K562 (cell line): ENCODE data around the gene PRR23E. TPM values are rescaled to one million over a fixed set of nuclear protein-coding genes. Genes with fewer than 3 reads are reported as not detected.

Source experiments
- ATAC-seq: fragments of 200-7000 bp; cut with Tn5 transposase; 3 replicates; pipeline ENCODE4 v1.9.1; 2020; ENCODE audit warnings: moderate library complexity
- BruUV-seq: library from RNA; stranded (reverse); fragments of 400-500 nt; replicated peaks from 2 replicates; lab custom pipeline; 2021; lab: Mats Ljungman, UMichigan
- CTCF ChIA-PET: fragments of 300-600 bp; formaldehyde crosslinking; extraction: SDS; loops from one replicate; lab custom pipeline; 2021; ENCODE audit warnings: low intra/inter-chr PET ratio; lab: Yijun Ruan, JAX
- POLR2A ChIA-PET: fragments of 300-600, 350-650 bp; sonication (Branson Sonifier 250); formaldehyde crosslinking; extraction: SDS; loops from one replicate; lab custom pipeline; 2021; ENCODE audit warnings: antibody characterized with exemption, inconsistent platforms; lab: Yijun Ruan, JAX
- DNase-seq, 4 experiments: peaks; one replicate each; pipeline versions ENCODE4 v3.0.0 to v3.0.0-alpha.2; 2011 to 2018; ENCODE audit warnings: low spot score in 3 of 4, mixed read lengths in 3 of 4; ENCODE audit errors: extremely low read depth in 1 of 4
- FAIRE-seq: peaks from 2 replicates; lab custom pipeline; 2011; peaks lifted over from hg19 to GRCh38; lab: Jason Lieb, UNC
- H2AFZ ChIP-seq: 2 replicates; pipeline ENCODE4 v1.6.0; 2011; ENCODE audit warnings: low read depth, low read length, control low read depth, inconsistent platforms
- H3K27ac ChIP-seq: fragments of 200-600 bp; 3 replicates; pipeline ENCODE4 v1.8.0; 2011; ENCODE audit warnings: low read depth, mild to moderate bottlenecking, control low read depth, inconsistent platforms, low read length, moderate library complexity, mixed read lengths; ENCODE audit errors: extremely low read depth
- H3K27me3 ChIP-seq, 2 experiments: fragments of 300-600 bp in 1 of 2; 2 replicates in 1 of 2; 3 replicates in 1 of 2; pipeline versions ENCODE4 v1.6.0 to v1.8.0; 2011; ENCODE audit warnings: inconsistent platforms in 2 of 2, low read length in 2 of 2, mild to moderate bottlenecking in 1 of 2, mixed read lengths in 1 of 2, moderate library complexity in 1 of 2; ENCODE audit not compliant: control insufficient read depth in 2 of 2, insufficient read depth in 2 of 2
- H3K36me3 ChIP-seq: fragments of 300-600 bp; 3 replicates; pipeline ENCODE4 v1.8.0; 2011; ENCODE audit warnings: mild to moderate bottlenecking, low read length, inconsistent platforms; ENCODE audit not compliant: control insufficient read depth, insufficient read depth
- H3K4me1 ChIP-seq, 2 experiments: fragments of 200-600 bp in 1 of 2; replicated peaks in 1 of 2; 2 replicates in 1 of 2; 3 replicates in 1 of 2; pipeline versions ENCODE4 v1.5.1 to v1.8.0; 2011; ENCODE audit warnings: inconsistent platforms in 2 of 2, low read length in 2 of 2, mild to moderate bottlenecking in 1 of 2, mixed read lengths in 1 of 2, moderate library complexity in 1 of 2; ENCODE audit not compliant: control insufficient read depth in 2 of 2, insufficient read depth in 2 of 2
- H3K4me2 ChIP-seq: 2 replicates; pipeline ENCODE4 v1.6.1; 2011; ENCODE audit warnings: low read length, control low read depth, inconsistent platforms, mixed read lengths; ENCODE audit not compliant: insufficient read depth
- H3K4me3 ChIP-seq: fragments of 200-600 bp; sonication (generic), shearing (Covaris generic); 2 replicates; pipeline ENCODE4 v1.5.1; 2016; ENCODE audit warnings: control low read depth, inconsistent platforms
- H3K79me2 ChIP-seq: fragments of 200-600 bp; 3 replicates; pipeline ENCODE4 v1.8.0; 2011; ENCODE audit warnings: low read length, inconsistent platforms; ENCODE audit not compliant: control insufficient read depth, insufficient read depth
- H3K9ac ChIP-seq, 2 experiments: 2 replicates each; pipeline versions ENCODE4 v1.6.0 to v1.6.1; 2011; ENCODE audit warnings: low read depth in 2 of 2, low read length in 2 of 2, control low read depth in 1 of 2, inconsistent platforms in 1 of 2, mild to moderate bottlenecking in 1 of 2, mixed read lengths in 1 of 2; ENCODE audit not compliant: insufficient read depth in 1 of 2
- H3K9me1 ChIP-seq: one replicate; pipeline ENCODE4 v1.6.0; 2011; ENCODE audit warnings: inconsistent platforms, mild to moderate bottlenecking, low read length, moderate library complexity; ENCODE audit not compliant: control insufficient read depth, insufficient read depth
- H3K9me3 ChIP-seq: replicated peaks from 2 replicates; pipeline ENCODE4 v1.5.1; 2011; ENCODE audit warnings: low read depth, low read length, inconsistent platforms; ENCODE audit not compliant: control insufficient read depth, insufficient read depth
- H4K20me1 ChIP-seq: replicated peaks from 2 replicates; pipeline ENCODE4 v1.6.1; 2011; ENCODE audit warnings: low read length, inconsistent platforms, mixed read lengths; ENCODE audit not compliant: control insufficient read depth, insufficient read depth
- MNT ChIP-seq, 2 experiments: fragments of 450-650 bp; conservative IDR thresholded peaks; 2 replicates each; pipeline ENCODE4 v1.6.1; 2017; ENCODE audit warnings: mild to moderate bottlenecking in 2 of 2, moderate library complexity in 2 of 2
- TGIF2 ChIP-seq: sonication (generic); formaldehyde crosslinking; IDR thresholded peaks from 2 replicates; pipeline ENCODE4 v1.8.1; 2022; ENCODE audit warnings: mild to moderate bottlenecking, missing genetic modification reagents, moderate library complexity
- ZBTB34 ChIP-seq: fragments of 250-450 bp; sonication (Bioruptor Pico); IDR thresholded peaks from 2 replicates; pipeline ENCODE4 v1.8.0; 2021; ENCODE audit warnings: mild to moderate bottlenecking, moderate library complexity
- WGBS: fragments of 100-300 bp; shearing (Covaris generic); methylation state at CpG from one replicate; pipeline ENCODE4 v1.1.6; 2016; ENCODE audit warnings: low coverage, mixed read lengths; ENCODE audit not compliant: insufficient coverage; ENCODE audit errors: missing lambda C conversion rate; 5-methylcytosine and 5-hydroxymethylcytosine counted together
- in situ Hi-C: fragments of 300-500 bp; cut with MboI; formaldehyde crosslinking; loops from 4 replicates; pipeline ENCODE4 v1.15.0; 2018; ENCODE audit warnings: inconsistent platforms, mixed read lengths
- intact Hi-C: fragments of 100-400 bp; cut with micrococcal nuclease; formaldehyde crosslinking; loops from 2 replicates; pipeline ENCODE4 v1.14.2; 2022
- polyA plus RNA-seq, 8 experiments: library from polyadenylated mRNA; depleted of rRNA in 4 of 8; stranded (reverse) in 5 of 8; unstranded in 3 of 8; fragments of >200 nt; fragmentation: Nextera tagmentation in 2 of 8; fragmentation: Illumina TruSeq in 1 of 8; extraction: Ambion mirVana in 2 of 8; extraction: Trizol in 1 of 8; gene quantifications; 2 replicates each; pipeline versions ENCODE4 v1.2.1 to v1.2.3, GENCODE V29; 2011 to 2014; ENCODE audit warnings: inconsistent platforms in 1 of 8, missing spikeins in 1 of 8
- total RNA-seq, 7 experiments: library from RNA; depleted of rRNA in 6 of 7; stranded (reverse); fragments of >200 nt in 6 of 7; fragmentation: Illumina TruSeq in 2 of 7; extraction: Trizol in 2 of 7; gene quantifications; 2 replicates each; pipeline versions ENCODE4 v1.2.1 to v1.2.3, GENCODE V29; 2011 to 2021; ENCODE audit warnings: low replicate concordance in 1 of 7

PRR23E gene
- total and polyA plus RNA-seq, 9 of the 15 experiments (the other 6 are each of a cell fraction or from before 2014, with no cell fraction given) = not detected

- H4K20me1 ChIP-seq = no peaks in the 10 kb centered on the region
- H3K36me3 ChIP-seq = no peaks in the 10 kb centered on the region
- DNase-seq = no peak
- TF ChIP-seq MNT (conservative IDR thresholded peaks at IDR 0.05) (no peak), TGIF2 (CRISPR knock-in tag) (no peak), ZBTB34 (CRISPR knock-in tag) (no peak)
- no peak for ATAC-seq
- no peaks in the 10 kb centered on the region for H3K9me3 ChIP-seq
- intact Hi-C loops (no loop called here), in situ Hi-C loops (no loop called here)
- no peaks in the 10 kb centered on the region for H3K79me2 ChIP-seq
- no peaks in the 10 kb centered on the region for H3K4me1 ChIP-seq
- CTCF ChIA-PET = no interaction called here
- no peak overlapping the region for H3K27ac ChIP-seq
- no peak for FAIRE-seq
- H3K4me3 ChIP-seq = no peak overlapping the region
- H3K9me1 ChIP-seq = no peaks in the 10 kb centered on the region
- H3K9ac ChIP-seq = no peak overlapping the region
- H2AFZ ChIP-seq = no peak overlapping the region
- BruUV-seq = no TSS peak
- 1% methylated on average over 10 of the region's 10 CpGs for WGBS
- POLR2A ChIA-PET = interaction anchor here (2.0 kb wide), 1 partner anchor 17 kb away, joined by 8 read pairs; no protein-coding TSS in a partner anchor
- peaks cover 3 to 18% of the 10 kb centered on the region in 2 experiments; a peak in 3 of 5 replicates for H3K27me3 ChIP-seq
- no peak overlapping the region for H3K4me2 ChIP-seq
Observed at GRCh38 chr3:127221446-127222035, 28.6 kb downstream of the PRR23E start.
